Liver (tissue), 9 donors: Measurements from ENCODE around the gene DNAJC5G. TPM values are rescaled to one million over a fixed set of nuclear protein-coding genes. Genes with fewer than 3 reads are reported as not detected.

Experiments
- DNase-seq: peaks from one replicate; pipeline ENCODE4 v3.0.0-alpha.2; 2017; ENCODE audit warnings: low spot score
- H3K27ac ChIP-seq, 2 donors: one replicate each; pipeline ENCODE4 v1.7.0; 2013; ENCODE audit warnings: inconsistent platforms in 2 of 2, low read length in 2 of 2, control low read depth in 1 of 2, low read depth in 1 of 2, mild to moderate bottlenecking in 1 of 2
- H3K27me3 ChIP-seq, 4 donors: one replicate each; pipeline versions ENCODE4 v1.6.1 to v1.7.0; 2013; ENCODE audit warnings: low read length in 3 of 4, inconsistent platforms in 1 of 4, mild to moderate bottlenecking in 1 of 4, moderate library complexity in 1 of 4; ENCODE audit not compliant: control insufficient read depth in 4 of 4, insufficient read depth in 4 of 4
- H3K36me3 ChIP-seq, 4 donors: one replicate each; pipeline versions ENCODE4 v1.6.1 to v1.7.0; 2013; ENCODE audit warnings: low read length in 3 of 4, mild to moderate bottlenecking in 3 of 4, low read depth in 1 of 4, moderate library complexity in 1 of 4; ENCODE audit not compliant: control insufficient read depth in 4 of 4, insufficient read depth in 3 of 4
- H3K4me1 ChIP-seq, 4 donors: one replicate each; pipeline versions ENCODE4 v1.6.1 to v1.7.0; 2013; ENCODE audit warnings: low read length in 3 of 4, mild to moderate bottlenecking in 3 of 4, moderate library complexity in 1 of 4; ENCODE audit not compliant: control insufficient read depth in 4 of 4, insufficient read depth in 4 of 4
- H3K4me3 ChIP-seq, 3 donors: one replicate each; pipeline versions ENCODE4 v1.6.1 to v1.7.0; 2013; ENCODE audit warnings: low read length in 3 of 3, control low read depth in 1 of 3, low read depth in 1 of 3, mild to moderate bottlenecking in 1 of 3
- H3K9ac ChIP-seq, 2 donors: one replicate each; pipeline ENCODE4 v1.7.0; 2013; ENCODE audit warnings: low read length in 2 of 2, mild to moderate bottlenecking in 2 of 2, moderate library complexity in 2 of 2, control low read depth in 1 of 2, low read depth in 1 of 2
- H3K9me3 ChIP-seq, 4 donors: one replicate each; pipeline versions ENCODE4 v1.6.1 to v1.7.0; 2013; ENCODE audit warnings: low read length in 3 of 4; ENCODE audit not compliant: control insufficient read depth in 4 of 4
- CTCF ChIP-seq: fragments of 150-350 bp; IDR thresholded peaks from 2 replicates; pipeline ENCODE4 v1.5.1; 2017; ENCODE audit warnings: improper control_type of control experiment, low read depth, low read length; ENCODE audit not compliant: missing input control
- EGR1 ChIP-seq, 2 donors: IDR thresholded peaks; 2 replicates each; pipeline ENCODE4 v1.6.1; 2016 to 2018; ENCODE audit warnings: antibody characterized with exemption in 2 of 2, low read depth in 2 of 2
- FOXA1 ChIP-seq: IDR thresholded peaks from 2 replicates; pipeline ENCODE4 v1.6.1; 2016; ENCODE audit warnings: antibody characterized with exemption
- FOXA2 ChIP-seq: IDR thresholded peaks from 2 replicates; pipeline ENCODE4 v1.6.1; 2016; ENCODE audit warnings: antibody characterized with exemption
- GABPA ChIP-seq, 2 donors: IDR thresholded peaks in 1 of 2; conservative IDR thresholded peaks in 1 of 2; 2 replicates each; pipeline ENCODE4 v1.6.1; 2016; ENCODE audit warnings: antibody characterized with exemption in 2 of 2, mild to moderate bottlenecking in 1 of 2, moderate library complexity in 1 of 2
- HNF4A ChIP-seq, 2 donors: conservative IDR thresholded peaks; 2 replicates each; pipeline ENCODE4 v1.6.1; 2016; ENCODE audit warnings: antibody characterized with exemption in 2 of 2, mild to moderate bottlenecking in 2 of 2
- JUND ChIP-seq, 2 donors: IDR thresholded peaks; 2 replicates each; pipeline ENCODE4 v1.6.1; 2016; ENCODE audit warnings: antibody characterized with exemption in 2 of 2
- NR2F2 ChIP-seq: IDR thresholded peaks from 2 replicates; pipeline ENCODE4 v1.6.1; 2016; ENCODE audit warnings: antibody characterized with exemption
- RAD21 ChIP-seq, 2 donors: IDR thresholded peaks; 2 replicates each; pipeline ENCODE4 v1.6.1; 2016; ENCODE audit warnings: antibody characterized with exemption in 2 of 2, mild to moderate bottlenecking in 2 of 2
- REST ChIP-seq: IDR thresholded peaks from 2 replicates; pipeline ENCODE4 v1.6.1; 2016; ENCODE audit warnings: antibody characterized with exemption, mild to moderate bottlenecking
- RXRA ChIP-seq, 2 donors: IDR thresholded peaks; 2 replicates each; pipeline ENCODE4 v1.6.1; 2017 to 2018; ENCODE audit warnings: antibody characterized with exemption in 2 of 2, mild to moderate bottlenecking in 1 of 2
- YY1 ChIP-seq: IDR thresholded peaks from 2 replicates; pipeline ENCODE4 v1.6.1; 2016; ENCODE audit warnings: antibody characterized with exemption, mild to moderate bottlenecking
- WGBS: extraction: QIAGEN DNeasy Blood & Tissue Kit; methylation state at CpG from one replicate; pipeline ENCODE4 v1.1.7; 2013; 5-methylcytosine and 5-hydroxymethylcytosine counted together
- polyA plus RNA-seq, 2 donors: library from polyadenylated mRNA; stranded (reverse) in 1 of 2; unstranded in 1 of 2; fragments of 200-250 nt in 1 of 2; fragments of >200 nt in 1 of 2; fragmentation: Nextera tagmentation in 1 of 2; extraction: Ambion mirVana in 1 of 2; gene quantifications; one replicate each; pipeline versions ENCODE4 v1.2.1 to v1.2.3, GENCODE V29; 2013 to 2015
- total RNA-seq, 2 donors: library from RNA; depleted of rRNA; stranded (reverse); fragments of >200 nt; gene quantifications; one replicate each; pipeline ENCODE4 v1.2.3, GENCODE V29; 2014
- TF ChIP-seq, protein P1 (sequence below): IDR thresholded peaks from 2 replicates; pipeline ENCODE4 v1.6.1; 2016; ENCODE audit warnings: antibody characterized with exemption
- donor health status: healthy.
- donor health status: healthy.
- donor health status: healthy.
- donor health status: healthy.
- donor health status: healthy.

The DNAJC5G gene
- total and polyA plus RNA-seq, 4 donors, result not detected

DNA sequence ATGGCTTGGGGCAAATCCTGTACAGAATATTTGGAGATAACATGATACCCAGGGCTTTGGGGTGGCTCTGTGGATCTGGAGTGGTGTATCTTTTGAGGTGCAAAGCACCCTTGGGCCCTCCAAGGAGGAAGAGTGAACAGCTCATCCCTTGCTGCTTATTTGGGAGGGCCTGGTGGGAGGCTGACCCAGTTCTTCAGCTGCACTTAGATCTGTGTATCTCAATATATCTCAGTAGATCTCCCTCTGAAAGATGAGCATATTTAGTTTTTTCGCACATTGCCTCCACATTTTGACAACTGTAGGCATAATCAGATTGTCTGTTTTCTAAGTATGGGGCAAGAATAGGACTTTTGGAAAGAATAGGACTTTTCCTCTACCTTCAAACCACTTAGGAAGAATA is 9.8 kb downstream of the DNAJC5G start:
- Histone ChIP-seq H3K4me3 (no peak overlapping the region), H3K36me3 (no peaks in the 10 kb centered on the region), H3K4me1 (peaks cover 0 to 2% (median 0%) of the 10 kb centered on the region in 4 donors), H3K9ac (no peak overlapping the region), H3K27ac (no peak overlapping the region), H3K9me3 (no peaks in the 10 kb centered on the region), H3K27me3 (peaks cover 0 to 4% (median 0%) of the 10 kb centered on the region in 4 donors)
- DNase-seq, result no peak
- no peak for TF ChIP-seq EGR1 (IDR thresholded peaks at IDR 0.05; ENCODE audit: low read depth in 2 of 2)
- no peak for TF ChIP-seq JUND (IDR thresholded peaks at IDR 0.05)
- no peak for TF ChIP-seq HNF4A (conservative IDR thresholded peaks at IDR 0.05)
- TF ChIP-seq REST, result no peak
- TF ChIP-seq FOXA1, result no peak
- WGBS, result 95% methylated on average over 1 of the region's 1 CpG

DNA sequence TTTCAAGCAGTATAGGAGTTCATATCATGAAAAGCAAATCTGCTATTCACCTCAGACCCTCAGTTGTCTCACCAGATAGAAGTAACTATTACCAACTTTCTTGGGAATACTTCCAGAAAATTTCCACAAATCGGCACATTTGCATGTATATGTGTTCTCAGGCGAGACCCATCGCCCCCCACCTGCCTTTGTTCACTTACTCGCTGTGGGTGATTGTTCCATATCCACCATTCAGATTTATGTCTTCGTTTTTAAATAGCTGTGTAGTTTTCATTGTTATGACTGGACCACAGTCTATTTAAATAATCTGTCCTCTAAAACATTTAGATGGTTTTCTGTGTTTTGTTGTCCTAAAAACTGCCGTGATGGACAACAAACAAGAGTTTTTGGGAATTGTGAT is 10.2 kb downstream of the DNAJC5G start:
- Histone ChIP-seq H3K9ac (no peak overlapping the region), H3K4me1 (no peaks in the 10 kb centered on the region), H3K4me3 (no peak overlapping the region), H3K36me3 (no peaks in the 10 kb centered on the region), H3K27me3 (peaks cover 0 to 4% (median 0%) of the 10 kb centered on the region in 4 donors), H3K27ac (no peak overlapping the region), H3K9me3 (no peaks in the 10 kb centered on the region)
- TF ChIP-seq HNF4A (conservative IDR thresholded peaks at IDR 0.05), result no peak
- no peak for TF ChIP-seq YY1
- no peak for TF ChIP-seq GABPA (IDR thresholded peaks at IDR 0.05 in 1 of 2, conservative IDR thresholded peaks at IDR 0.05 in 1 of 2)
- DNase-seq, result no peak
- WGBS, result 82% methylated on average over 6 of the region's 6 CpGs

GRCh38 chr2:27288610-27289009 is 13.4 kb downstream of the DNAJC5G start:
- WGBS, result 71% methylated on average over 3 of the region's 3 CpGs
- Histone ChIP-seq H3K36me3 (no peaks in the 10 kb centered on the region), H3K4me1 (peaks cover 2 to 10% (median 7%) of the 10 kb centered on the region in 4 donors), H3K9ac (no peak overlapping the region), H3K27me3 (no peaks in the 10 kb centered on the region), H3K27ac (no peak overlapping the region), H3K9me3 (no peaks in the 10 kb centered on the region), H3K4me3 (no peak overlapping the region)
- no peak for TF ChIP-seq RAD21 (IDR thresholded peaks at IDR 0.05)
- TF ChIP-seq, protein P1, sequence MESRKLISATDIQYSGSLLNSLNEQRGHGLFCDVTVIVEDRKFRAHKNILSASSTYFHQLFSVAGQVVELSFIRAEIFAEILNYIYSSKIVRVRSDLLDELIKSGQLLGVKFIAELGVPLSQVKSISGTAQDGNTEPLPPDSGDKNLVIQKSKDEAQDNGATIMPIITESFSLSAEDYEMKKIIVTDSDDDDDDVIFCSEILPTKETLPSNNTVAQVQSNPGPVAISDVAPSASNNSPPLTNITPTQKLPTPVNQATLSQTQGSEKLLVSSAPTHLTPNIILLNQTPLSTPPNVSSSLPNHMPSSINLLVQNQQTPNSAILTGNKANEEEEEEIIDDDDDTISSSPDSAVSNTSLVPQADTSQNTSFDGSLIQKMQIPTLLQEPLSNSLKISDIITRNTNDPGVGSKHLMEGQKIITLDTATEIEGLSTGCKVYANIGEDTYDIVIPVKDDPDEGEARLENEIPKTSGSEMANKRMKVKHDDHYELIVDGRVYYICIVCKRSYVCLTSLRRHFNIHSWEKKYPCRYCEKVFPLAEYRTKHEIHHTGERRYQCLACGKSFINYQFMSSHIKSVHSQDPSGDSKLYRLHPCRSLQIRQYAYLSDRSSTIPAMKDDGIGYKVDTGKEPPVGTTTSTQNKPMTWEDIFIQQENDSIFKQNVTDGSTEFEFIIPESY, result no peak
- no peak for TF ChIP-seq CTCF
- TF ChIP-seq RXRA (IDR thresholded peaks at IDR 0.05), result no peak
- no peak for TF ChIP-seq NR2F2
- no peak for TF ChIP-seq FOXA2
- TF ChIP-seq EGR1 (IDR thresholded peaks at IDR 0.05; ENCODE audit: low read depth in 2 of 2), result no peak
- no peak for TF ChIP-seq REST
- no peak for DNase-seq
